Activated naive CD4-positive, alpha-beta T cell treated with anti-CD3 and anti-CD28 coated beads, Interleukin-2, amount 10 ng/mL, durations not matched to agents 7 days and 5 days (primary cell): ENCODE measurements around the gene TMEM236.

Source experiments
- CTCF ChIA-PET: fragments of 350-600 bp; sonication (Branson Sonifier 250); formaldehyde crosslinking; loops from one replicate; lab custom pipeline; 2021; ENCODE audit warnings: antibody characterized with exemption; lab: Charles Lee
- DNase-seq: peaks from one replicate; pipeline ENCODE4 v3.0.0-alpha.2; 2020
- H3K27ac Mint-ChIP-seq: one replicate; pipeline ENCODE4 v1.8.0; 2021; ENCODE audit warnings: mild to moderate bottlenecking, moderate library complexity, mixed read lengths
- H3K27me3 Mint-ChIP-seq: one replicate; pipeline ENCODE4 v1.8.0; 2021; ENCODE audit warnings: mild to moderate bottlenecking, mixed read lengths
- H3K36me3 Mint-ChIP-seq: one replicate; pipeline ENCODE4 v1.8.0; 2021; ENCODE audit warnings: mixed read lengths
- H3K4me1 Mint-ChIP-seq: one replicate; pipeline ENCODE4 v1.8.0; 2021; ENCODE audit warnings: mixed read lengths
- H3K4me3 Mint-ChIP-seq: one replicate; pipeline ENCODE4 v1.8.0; 2021; ENCODE audit warnings: mild to moderate bottlenecking, moderate library complexity, mixed read lengths
- H3K9me3 Mint-ChIP-seq: one replicate; pipeline ENCODE4 v1.8.0; 2021; ENCODE audit warnings: mixed read lengths

The TMEM236 gene

GRCh38 chr10:17838080-17838648 lies 86.2 kb downstream of the TMEM236 start:
- Mint-ChIP-seq H3K4me1 (no peaks in the 10 kb centered on the region), H3K36me3 (no peaks in the 10 kb centered on the region), H3K27me3 (peaks cover 15% of the 10 kb centered on the region), H3K9me3 (no peaks in the 10 kb centered on the region), H3K4me3 (no peak overlapping the region), H3K27ac (no peak overlapping the region)
- CTCF ChIA-PET = no interaction called here
- DNase-seq = no peak

- CTCF ChIA-PET = no interaction called here
- DNase-seq = no peak
- Mint-ChIP-seq H3K36me3 (no peaks in the 10 kb centered on the region), H3K9me3 (no peaks in the 10 kb centered on the region), H3K4me3 (no peak overlapping the region), H3K4me1 (no peaks in the 10 kb centered on the region), H3K27ac (no peak overlapping the region), H3K27me3 (peaks cover 11% of the 10 kb centered on the region)
Measured at GRCh38 chr10:17841050-17841449, 89.0 kb downstream of the TMEM236 start.

- no peak for DNase-seq
- H3K4me1 Mint-ChIP-seq = no peaks in the 10 kb centered on the region
- no peak overlapping the region for H3K27ac Mint-ChIP-seq
- no peaks in the 10 kb centered on the region for H3K9me3 Mint-ChIP-seq
- no peak overlapping the region for H3K4me3 Mint-ChIP-seq
- CTCF ChIA-PET = no interaction called here
- H3K36me3 Mint-ChIP-seq = no peaks in the 10 kb centered on the region
- peaks cover 4% of the 10 kb centered on the region for H3K27me3 Mint-ChIP-seq
Measured at GRCh38 chr10:17842641-17843040, 90.6 kb downstream of the TMEM236 start.

GRCh38 chr10:17847585-17848296 lies 95.7 kb downstream of the TMEM236 start:
- CTCF ChIA-PET = no interaction called here
- Mint-ChIP-seq H3K9me3 (no peaks in the 10 kb centered on the region), H3K4me3 (no peak overlapping the region), H3K27ac (no peak overlapping the region), H3K27me3 (no peaks in the 10 kb centered on the region), H3K4me1 (no peaks in the 10 kb centered on the region), H3K36me3 (no peaks in the 10 kb centered on the region)
- DNase-seq = no peak

GRCh38 chr10:17848646-17849045 lies 96.6 kb downstream of the TMEM236 start:
- CTCF ChIA-PET = no interaction called here
- Mint-ChIP-seq H3K4me3 (no peak overlapping the region), H3K27me3 (no peaks in the 10 kb centered on the region), H3K9me3 (no peaks in the 10 kb centered on the region), H3K27ac (no peak overlapping the region), H3K36me3 (no peaks in the 10 kb centered on the region), H3K4me1 (no peaks in the 10 kb centered on the region)
- DNase-seq = no peak
